ENCODE data around the gene PAEP.

The PAEP gene

GRCh38 chr9:135590486-135591079 lies 29.0 kb downstream of the PAEP start:
- no peak overlapping the region for H3K9ac ChIP-seq (ENCODE audit: low read length)
- H3K4me2 ChIP-seq (ENCODE audit: low read depth, low read length, poor library complexity, severe bottlenecking) = no peak overlapping the region
- H3K4me3 ChIP-seq (ENCODE audit: insufficient read depth, low read length, poor library complexity, severe bottlenecking) = no peak overlapping the region
- no peaks in the 10 kb centered on the region for H3K27me3 ChIP-seq (ENCODE audit: low read length)
- TF ChIP-seq EZH2phosphoT487 (conservative IDR thresholded peaks at IDR 0.05; ENCODE audit: low read length) (no peak), CTCF (IDR thresholded peaks at IDR 0.05; ENCODE audit: insufficient read depth, low read length, poor library complexity, severe bottlenecking) (no peak)
- H4K20me1 ChIP-seq (ENCODE audit: low read depth, low read length) = no peaks in the 10 kb centered on the region
- H3K36me3 ChIP-seq (ENCODE audit: low read length) = no peaks in the 10 kb centered on the region
- no peaks in the 10 kb centered on the region for H3K79me2 ChIP-seq (ENCODE audit: insufficient read depth, low read length)
- H2AFZ ChIP-seq (ENCODE audit: low read depth, low read length, severe bottlenecking) = no peak overlapping the region
- no peak overlapping the region for H3K27ac ChIP-seq (ENCODE audit: low read depth, low read length)
- H3F3A ChIP-seq (ENCODE audit: insufficient read depth) = no peaks in the 10 kb centered on the region
- no peaks in the 10 kb centered on the region for H3K9me3 ChIP-seq (ENCODE audit: insufficient read depth, low read length)
- no peaks in the 10 kb centered on the region for H3K9me2 ChIP-seq (replicated peaks; ENCODE audit: insufficient read depth, low read length)

- H3K9me2 ChIP-seq (replicated peaks; ENCODE audit: insufficient read depth, low read length) = no peaks in the 10 kb centered on the region
- H3K9ac ChIP-seq (ENCODE audit: low read length) = no peak overlapping the region
- no peak overlapping the region for H3K4me3 ChIP-seq (ENCODE audit: insufficient read depth, low read length, poor library complexity, severe bottlenecking)
- H3K27me3 ChIP-seq (ENCODE audit: low read length) = no peaks in the 10 kb centered on the region
- no peaks in the 10 kb centered on the region for H4K20me1 ChIP-seq (ENCODE audit: low read depth, low read length)
- H3K4me2 ChIP-seq (ENCODE audit: low read depth, low read length, poor library complexity, severe bottlenecking) = no peak overlapping the region
- no peak for TF ChIP-seq CTCF (IDR thresholded peaks at IDR 0.05; ENCODE audit: insufficient read depth, low read length, poor library complexity, severe bottlenecking)
- TF ChIP-seq EZH2phosphoT487 (conservative IDR thresholded peaks at IDR 0.05; ENCODE audit: low read length) = no peak
- no peak overlapping the region for H2AFZ ChIP-seq (ENCODE audit: low read depth, low read length, severe bottlenecking)
- H3F3A ChIP-seq (ENCODE audit: insufficient read depth) = no peaks in the 10 kb centered on the region
- H3K27ac ChIP-seq (ENCODE audit: low read depth, low read length) = no peak overlapping the region
- H3K9me3 ChIP-seq (ENCODE audit: insufficient read depth, low read length) = no peaks in the 10 kb centered on the region
- no peaks in the 10 kb centered on the region for H3K79me2 ChIP-seq (ENCODE audit: insufficient read depth, low read length)
- no peaks in the 10 kb centered on the region for H3K36me3 ChIP-seq (ENCODE audit: low read length)
Observed at GRCh38 chr9:135591506-135592330, 30.2 kb downstream of the PAEP start.

- Histone ChIP-seq H3K79me2 (ENCODE audit: insufficient read depth, low read length) (no peaks in the 10 kb centered on the region), H3K9ac (ENCODE audit: low read length) (no peak overlapping the region), H4K20me1 (ENCODE audit: low read depth, low read length) (no peaks in the 10 kb centered on the region), H3K27me3 (ENCODE audit: low read length) (no peaks in the 10 kb centered on the region), H3K9me2 (replicated peaks; ENCODE audit: insufficient read depth, low read length) (no peaks in the 10 kb centered on the region), H3K4me2 (ENCODE audit: low read depth, low read length, poor library complexity, severe bottlenecking) (no peak overlapping the region), H3K9me3 (ENCODE audit: insufficient read depth, low read length) (no peaks in the 10 kb centered on the region), H2AFZ (ENCODE audit: low read depth, low read length, severe bottlenecking) (no peak overlapping the region), H3K36me3 (ENCODE audit: low read length) (no peaks in the 10 kb centered on the region), H3K27ac (ENCODE audit: low read depth, low read length) (no peak overlapping the region), H3F3A (ENCODE audit: insufficient read depth) (no peaks in the 10 kb centered on the region), H3K4me3 (ENCODE audit: insufficient read depth, low read length, poor library complexity, severe bottlenecking) (no peak overlapping the region)
- TF ChIP-seq CTCF (IDR thresholded peaks at IDR 0.05; ENCODE audit: insufficient read depth, low read length, poor library complexity, severe bottlenecking) (no peak), EZH2phosphoT487 (conservative IDR thresholded peaks at IDR 0.05; ENCODE audit: low read length) (no peak)
Observed at GRCh38 chr9:135592331-135592590, 30.7 kb downstream of the PAEP start.

Measured in SU-DHL-6 (cell line).